ENCODE results near the gene OR5AU1.

The OR5AU1 gene

GRCh38 chr14:21191809-21192446, 36.1 kb upstream of the OR5AU1 start:
- no peak for TF ChIP-seq CTCF (IDR thresholded peaks at IDR 0.05; ENCODE audit: low read depth, low read length)
- no peak for DNase-seq (ENCODE audit: extremely low read depth, low read depth)

GRCh38 chr14:21191261-21191808, 35.5 kb upstream of the OR5AU1 start:
- no peak for TF ChIP-seq CTCF (IDR thresholded peaks at IDR 0.05; ENCODE audit: low read depth, low read length)
- no peak for DNase-seq (ENCODE audit: extremely low read depth, low read depth)

- no peak for DNase-seq (ENCODE audit: extremely low read depth, low read depth)
- no peak for TF ChIP-seq CTCF (IDR thresholded peaks at IDR 0.05; ENCODE audit: low read depth, low read length)
These were observed 29.6 kb upstream of the OR5AU1 start for GRCh38 chr14:21185491-21185890.

- no peak for TF ChIP-seq CTCF (IDR thresholded peaks at IDR 0.05; ENCODE audit: low read depth, low read length)
- no peak for DNase-seq (ENCODE audit: extremely low read depth, low read depth)
These were observed 28.4 kb upstream of the OR5AU1 start for GRCh38 chr14:21184254-21184653.

- no peak for DNase-seq (ENCODE audit: extremely low read depth, low read depth)
- no peak for TF ChIP-seq CTCF (IDR thresholded peaks at IDR 0.05; ENCODE audit: low read depth, low read length)
These were observed 26.3 kb upstream of the OR5AU1 start for GRCh38 chr14:21182166-21182565.

GRCh38 chr14:21171128-21171527, 15.3 kb upstream of the OR5AU1 start:
- no peak for TF ChIP-seq CTCF (IDR thresholded peaks at IDR 0.05; ENCODE audit: low read depth, low read length)
- no peak for DNase-seq (ENCODE audit: extremely low read depth, low read depth)

GRCh38 chr14:21169573-21169972, 13.7 kb upstream of the OR5AU1 start:
- TF ChIP-seq CTCF (IDR thresholded peaks at IDR 0.05; ENCODE audit: low read depth, low read length) = no peak
- no peak for DNase-seq (ENCODE audit: extremely low read depth, low read depth)

All from AG09319 (cell line).